Panc1 (cell line): ENCODE results near the gene KRT26.

Experiments
- POLR2AphosphoS5 ChIP-seq: IDR thresholded peaks from 2 replicates; pipeline ENCODE4 v1.6.1; 2012; ENCODE audit warnings: mild to moderate bottlenecking, low read depth, low read length, moderate library complexity
- SIN3A ChIP-seq: IDR thresholded peaks from 2 replicates; pipeline ENCODE4 v1.6.1; 2012; ENCODE audit warnings: low read depth, mild to moderate bottlenecking, low read length, moderate library complexity, borderline replicate concordance; ENCODE audit not compliant: insufficient read depth
- TCF7L2 ChIP-seq: IDR thresholded peaks from 2 replicates; pipeline ENCODE4 v1.6.1; 2011; ENCODE audit warnings: mild to moderate bottlenecking, low read depth, low read length, inconsistent platforms
- TF ChIP-seq, protein P1 (sequence below): fragments of 450-650 bp; IDR thresholded peaks from 2 replicates; pipeline ENCODE4 v1.5.1; 2017; ENCODE audit warnings: mild to moderate bottlenecking
- TF ChIP-seq, protein P2 (sequence below), 2 experiments: IDR thresholded peaks; 2 replicates each; pipeline ENCODE4 v1.6.1; 2011 to 2012; ENCODE audit warnings: low read depth in 2 of 2, control low read depth in 1 of 2, low read length in 1 of 2, mild to moderate bottlenecking in 1 of 2, moderate library complexity in 1 of 2; ENCODE audit not compliant: insufficient read depth in 1 of 2

DNA sequence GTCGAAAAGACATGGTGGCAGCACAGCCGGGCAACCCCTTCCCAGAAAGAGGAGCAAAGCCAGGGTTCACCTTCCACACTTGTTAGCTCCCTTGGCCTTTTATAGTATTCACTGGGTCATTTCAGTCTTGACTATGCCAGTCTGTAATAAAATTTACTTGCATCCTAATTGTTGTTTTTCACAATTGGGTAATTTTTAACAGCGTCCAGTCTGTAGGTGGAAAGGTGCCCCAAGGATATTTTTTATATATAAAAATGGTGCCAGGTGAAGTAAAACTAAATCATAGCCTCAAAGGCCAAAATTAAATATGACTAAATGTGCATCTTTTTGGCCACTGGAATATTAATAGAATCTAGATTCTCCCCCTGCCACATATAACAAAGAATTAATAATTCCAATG, at the start of gene KRT26:
- TF ChIP-seq, protein P1, sequence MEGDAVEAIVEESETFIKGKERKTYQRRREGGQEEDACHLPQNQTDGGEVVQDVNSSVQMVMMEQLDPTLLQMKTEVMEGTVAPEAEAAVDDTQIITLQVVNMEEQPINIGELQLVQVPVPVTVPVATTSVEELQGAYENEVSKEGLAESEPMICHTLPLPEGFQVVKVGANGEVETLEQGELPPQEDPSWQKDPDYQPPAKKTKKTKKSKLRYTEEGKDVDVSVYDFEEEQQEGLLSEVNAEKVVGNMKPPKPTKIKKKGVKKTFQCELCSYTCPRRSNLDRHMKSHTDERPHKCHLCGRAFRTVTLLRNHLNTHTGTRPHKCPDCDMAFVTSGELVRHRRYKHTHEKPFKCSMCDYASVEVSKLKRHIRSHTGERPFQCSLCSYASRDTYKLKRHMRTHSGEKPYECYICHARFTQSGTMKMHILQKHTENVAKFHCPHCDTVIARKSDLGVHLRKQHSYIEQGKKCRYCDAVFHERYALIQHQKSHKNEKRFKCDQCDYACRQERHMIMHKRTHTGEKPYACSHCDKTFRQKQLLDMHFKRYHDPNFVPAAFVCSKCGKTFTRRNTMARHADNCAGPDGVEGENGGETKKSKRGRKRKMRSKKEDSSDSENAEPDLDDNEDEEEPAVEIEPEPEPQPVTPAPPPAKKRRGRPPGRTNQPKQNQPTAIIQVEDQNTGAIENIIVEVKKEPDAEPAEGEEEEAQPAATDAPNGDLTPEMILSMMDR = no peak
- TF ChIP-seq, protein P2, sequence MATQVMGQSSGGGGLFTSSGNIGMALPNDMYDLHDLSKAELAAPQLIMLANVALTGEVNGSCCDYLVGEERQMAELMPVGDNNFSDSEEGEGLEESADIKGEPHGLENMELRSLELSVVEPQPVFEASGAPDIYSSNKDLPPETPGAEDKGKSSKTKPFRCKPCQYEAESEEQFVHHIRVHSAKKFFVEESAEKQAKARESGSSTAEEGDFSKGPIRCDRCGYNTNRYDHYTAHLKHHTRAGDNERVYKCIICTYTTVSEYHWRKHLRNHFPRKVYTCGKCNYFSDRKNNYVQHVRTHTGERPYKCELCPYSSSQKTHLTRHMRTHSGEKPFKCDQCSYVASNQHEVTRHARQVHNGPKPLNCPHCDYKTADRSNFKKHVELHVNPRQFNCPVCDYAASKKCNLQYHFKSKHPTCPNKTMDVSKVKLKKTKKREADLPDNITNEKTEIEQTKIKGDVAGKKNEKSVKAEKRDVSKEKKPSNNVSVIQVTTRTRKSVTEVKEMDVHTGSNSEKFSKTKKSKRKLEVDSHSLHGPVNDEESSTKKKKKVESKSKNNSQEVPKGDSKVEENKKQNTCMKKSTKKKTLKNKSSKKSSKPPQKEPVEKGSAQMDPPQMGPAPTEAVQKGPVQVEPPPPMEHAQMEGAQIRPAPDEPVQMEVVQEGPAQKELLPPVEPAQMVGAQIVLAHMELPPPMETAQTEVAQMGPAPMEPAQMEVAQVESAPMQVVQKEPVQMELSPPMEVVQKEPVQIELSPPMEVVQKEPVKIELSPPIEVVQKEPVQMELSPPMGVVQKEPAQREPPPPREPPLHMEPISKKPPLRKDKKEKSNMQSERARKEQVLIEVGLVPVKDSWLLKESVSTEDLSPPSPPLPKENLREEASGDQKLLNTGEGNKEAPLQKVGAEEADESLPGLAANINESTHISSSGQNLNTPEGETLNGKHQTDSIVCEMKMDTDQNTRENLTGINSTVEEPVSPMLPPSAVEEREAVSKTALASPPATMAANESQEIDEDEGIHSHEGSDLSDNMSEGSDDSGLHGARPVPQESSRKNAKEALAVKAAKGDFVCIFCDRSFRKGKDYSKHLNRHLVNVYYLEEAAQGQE (IDR thresholded peaks at IDR 0.05; ENCODE audit: insufficient read depth in 1 of 2, low read depth in 2 of 2, low read length in 1 of 2) = no peak
- TF ChIP-seq TCF7L2 (no peak), POLR2AphosphoS5 (no peak), SIN3A (no peak)
